ENCODE measurements around the gene RPP14.

The RPP14 gene

GRCh38 chr3:58352626-58353025 lies 46.6 kb downstream of the RPP14 start:
- H3K36me3 Mint-ChIP-seq, result peaks cover 6% of the 10 kb centered on the region
- no peaks in the 10 kb centered on the region for H3K9me3 Mint-ChIP-seq

DNA sequence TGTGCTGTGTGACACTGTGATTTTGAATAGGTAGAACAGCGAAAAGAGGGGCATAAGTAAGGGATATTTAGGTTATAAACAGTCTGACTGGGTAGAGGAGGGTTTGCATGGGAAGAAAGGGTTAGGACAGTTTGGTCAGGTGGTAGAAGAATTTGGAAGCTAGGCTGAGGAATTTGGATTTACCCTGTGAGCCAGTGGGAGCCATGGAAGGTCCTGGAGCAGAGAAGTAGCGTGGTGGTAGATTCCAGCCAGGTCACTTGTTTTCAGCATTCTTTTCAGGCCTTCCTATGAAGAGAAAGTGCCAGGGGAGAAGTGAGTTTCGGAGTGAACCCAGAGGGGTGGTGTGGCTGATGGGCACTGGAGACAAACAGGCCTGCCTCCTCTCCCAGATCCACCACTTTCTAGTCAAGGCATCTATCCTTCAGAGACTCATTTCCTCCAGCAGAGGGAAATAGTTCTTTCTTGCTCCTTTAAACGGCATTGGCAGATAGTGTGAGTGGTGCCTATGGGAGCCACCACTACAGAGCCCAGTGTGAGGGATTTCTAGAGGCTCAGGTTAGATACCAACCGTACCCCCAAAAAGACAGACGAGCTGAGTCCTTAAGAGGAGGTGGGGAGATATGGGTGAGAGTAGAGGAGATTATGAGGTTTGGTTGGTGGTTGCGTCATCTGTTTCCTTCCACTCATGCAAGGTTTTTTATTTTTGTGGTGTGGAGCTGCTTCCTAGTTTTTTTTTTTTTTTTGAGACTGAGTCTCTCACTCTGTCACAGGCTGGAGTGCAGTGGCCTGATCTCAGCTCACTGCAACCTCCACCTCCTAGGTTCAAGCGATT lies 47.9 kb downstream of the RPP14 start:
- ATAC-seq, result peak; percentile 47
- Mint-ChIP-seq H3K4me3 (peak overlapping the region; percentile 80), H3K27me3 (no peaks in the 10 kb centered on the region), H3K27ac (peak overlapping the region; percentile 87), H3K4me1 (peaks cover 95% of the 10 kb centered on the region), H3K36me3 (peaks cover 6% of the 10 kb centered on the region), H3K9me3 (no peaks in the 10 kb centered on the region)

More at GRCh38 chr3:58352626-58353025, 46.6 kb downstream of the RPP14 start:
- Mint-ChIP-seq H3K27me3 (no peaks in the 10 kb centered on the region), H3K4me3 (peak overlapping the region; percentile 80), H3K4me1 (peaks cover 97% of the 10 kb centered on the region), H3K27ac (peak overlapping the region; percentile 87)
- no peak for ATAC-seq

DNA sequence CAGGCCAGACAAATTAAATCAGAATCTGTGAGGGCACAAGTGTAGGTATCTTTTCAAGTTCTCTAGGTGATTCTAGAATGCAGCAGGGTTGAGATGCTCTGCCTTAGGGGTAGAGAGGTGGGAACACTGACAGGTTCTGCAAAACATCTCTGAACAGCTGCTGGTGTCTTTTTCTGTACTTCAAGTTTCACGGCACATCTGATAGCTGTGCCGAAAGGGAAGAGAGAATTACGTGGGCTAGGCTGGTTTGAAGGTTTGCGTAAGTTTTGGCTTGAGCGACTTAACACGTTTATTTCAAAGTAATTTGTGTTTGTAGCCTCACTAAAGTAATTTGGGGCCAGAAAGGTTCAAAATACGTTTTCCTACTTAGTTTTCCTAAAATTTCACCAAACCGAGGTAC lies 49.1 kb downstream of the RPP14 start:
- Mint-ChIP-seq H3K4me3 (peak overlapping the region; percentile 80), H3K27me3 (no peaks in the 10 kb centered on the region), H3K27ac (peak overlapping the region; percentile 87), H3K4me1 (peaks cover 89% of the 10 kb centered on the region), H3K9me3 (no peaks in the 10 kb centered on the region), H3K36me3 (peaks cover 6% of the 10 kb centered on the region)
- peak; percentile 83 for ATAC-seq

DNA sequence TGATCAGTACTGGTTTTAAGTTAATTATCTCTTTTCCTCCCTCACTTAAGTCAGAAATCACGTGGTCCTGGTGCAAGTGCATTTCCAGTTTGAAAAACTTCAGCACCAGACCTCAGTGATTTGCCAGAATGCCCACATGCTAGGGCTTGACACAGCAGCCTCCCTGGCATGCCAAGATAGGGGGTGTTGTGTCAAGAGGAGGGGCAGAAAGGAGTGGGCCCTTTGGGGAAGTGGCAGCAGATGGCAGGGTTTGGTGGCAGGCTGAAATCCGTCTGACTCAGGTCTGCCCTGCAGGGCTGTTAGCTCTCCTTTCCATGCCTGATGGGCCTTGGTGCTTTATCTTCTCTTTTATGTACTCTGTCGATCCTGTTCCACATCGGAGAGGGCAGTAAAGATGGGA lies 50.0 kb downstream of the RPP14 start:
- peaks cover 6% of the 10 kb centered on the region for H3K36me3 Mint-ChIP-seq
- H3K4me3 Mint-ChIP-seq, result peak overlapping the region; percentile 8
- peak; percentile 83 for ATAC-seq
- H3K9me3 Mint-ChIP-seq, result no peaks in the 10 kb centered on the region
- peaks cover 87% of the 10 kb centered on the region for H3K4me1 Mint-ChIP-seq
- H3K27ac Mint-ChIP-seq, result peak overlapping the region; percentile 87
- H3K27me3 Mint-ChIP-seq, result no peaks in the 10 kb centered on the region

DNA sequence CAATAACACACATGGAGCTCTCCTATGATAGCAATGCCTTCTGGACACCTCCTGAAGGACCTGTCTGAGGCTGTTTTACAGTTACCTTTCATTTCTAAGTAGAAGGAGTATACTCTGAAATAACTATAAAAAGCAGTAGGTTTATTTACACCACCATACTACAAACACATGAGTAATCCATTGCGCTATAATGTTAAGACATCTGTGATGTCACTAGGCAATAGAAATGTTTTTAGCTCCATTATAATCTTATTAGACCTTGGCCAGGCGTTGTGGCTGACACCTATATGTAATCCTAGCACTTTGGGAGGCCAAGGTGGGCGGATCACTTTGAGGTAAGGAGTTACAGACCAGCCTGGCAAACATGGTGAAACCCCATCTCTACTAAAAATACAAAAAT lies 51.4 kb downstream of the RPP14 start:
- H3K9me3 Mint-ChIP-seq, result no peaks in the 10 kb centered on the region
- no peak for ATAC-seq
- peaks cover 10% of the 10 kb centered on the region for H3K36me3 Mint-ChIP-seq
- H3K4me1 Mint-ChIP-seq, result peaks cover 87% of the 10 kb centered on the region
- H3K27me3 Mint-ChIP-seq, result no peaks in the 10 kb centered on the region
- peak overlapping the region; percentile 87 for H3K27ac Mint-ChIP-seq
- H3K4me3 Mint-ChIP-seq, result no peak overlapping the region

- Mint-ChIP-seq H3K9me3 (no peaks in the 10 kb centered on the region), H3K4me3 (no peak overlapping the region), H3K36me3 (peaks cover 6% of the 10 kb centered on the region), H3K27ac (peak overlapping the region; percentile 87), H3K27me3 (no peaks in the 10 kb centered on the region), H3K4me1 (peaks cover 81% of the 10 kb centered on the region)
- ATAC-seq, result peak; percentile 3
Observed at GRCh38 chr3:58358092-58358491, 52.0 kb downstream of the RPP14 start.

DNA sequence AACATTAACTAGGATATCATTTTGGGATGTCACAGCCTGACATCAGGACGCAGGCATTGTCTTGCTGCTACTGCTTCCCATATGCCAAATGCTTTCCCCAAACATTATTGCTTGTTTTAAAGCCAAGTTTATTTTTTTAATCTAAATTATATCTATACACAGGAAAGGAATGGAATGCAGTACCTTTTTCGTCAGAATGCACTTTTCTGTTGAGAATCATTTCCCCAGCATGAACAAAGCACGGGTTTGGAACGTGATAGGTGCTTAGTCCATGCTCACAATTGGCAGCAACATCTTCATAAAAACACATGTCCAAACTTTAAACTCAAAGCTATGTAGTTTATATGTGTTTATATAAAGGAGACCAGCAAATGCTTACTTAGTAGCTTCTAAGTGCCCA lies 52.8 kb downstream of the RPP14 start:
- Mint-ChIP-seq H3K36me3 (peaks cover 6% of the 10 kb centered on the region), H3K9me3 (no peaks in the 10 kb centered on the region), H3K4me3 (no peak overlapping the region), H3K27ac (no peak overlapping the region), H3K27me3 (no peaks in the 10 kb centered on the region), H3K4me1 (peaks cover 80% of the 10 kb centered on the region)
- ATAC-seq, result no peak

- Mint-ChIP-seq H3K36me3 (peaks cover 6% of the 10 kb centered on the region), H3K9me3 (no peaks in the 10 kb centered on the region), H3K4me1 (peaks cover 79% of the 10 kb centered on the region), H3K27ac (no peak overlapping the region), H3K4me3 (no peak overlapping the region), H3K27me3 (no peaks in the 10 kb centered on the region)
- no peak for ATAC-seq
Observed at GRCh38 chr3:58359621-58360020, 53.6 kb downstream of the RPP14 start.

DNA sequence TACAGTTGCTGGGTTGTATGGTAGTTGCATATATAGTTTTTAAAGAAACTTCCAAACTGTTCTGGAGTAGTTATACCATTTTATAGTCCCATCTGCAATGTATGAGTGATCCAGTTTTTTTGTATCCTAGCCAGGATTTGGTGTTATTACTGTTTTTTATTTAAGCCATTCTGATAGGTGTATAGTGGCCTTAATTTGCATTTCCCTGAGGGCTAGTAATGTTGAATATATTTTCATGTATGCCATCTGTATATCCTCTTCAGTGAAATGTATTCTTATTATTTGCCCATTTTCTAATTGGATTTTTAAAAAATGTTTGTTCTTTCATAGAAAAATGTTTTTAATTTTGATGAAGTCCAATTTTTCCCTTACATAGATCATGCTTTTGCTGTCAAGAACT lies 55.8 kb downstream of the RPP14 start:
- no peak overlapping the region for H3K4me3 Mint-ChIP-seq
- peaks cover 22% of the 10 kb centered on the region for H3K36me3 Mint-ChIP-seq
- ATAC-seq, result no peak
- no peaks in the 10 kb centered on the region for H3K9me3 Mint-ChIP-seq
- H3K4me1 Mint-ChIP-seq, result peaks cover 79% of the 10 kb centered on the region
- no peak overlapping the region for H3K27ac Mint-ChIP-seq
- no peaks in the 10 kb centered on the region for H3K27me3 Mint-ChIP-seq

DNA sequence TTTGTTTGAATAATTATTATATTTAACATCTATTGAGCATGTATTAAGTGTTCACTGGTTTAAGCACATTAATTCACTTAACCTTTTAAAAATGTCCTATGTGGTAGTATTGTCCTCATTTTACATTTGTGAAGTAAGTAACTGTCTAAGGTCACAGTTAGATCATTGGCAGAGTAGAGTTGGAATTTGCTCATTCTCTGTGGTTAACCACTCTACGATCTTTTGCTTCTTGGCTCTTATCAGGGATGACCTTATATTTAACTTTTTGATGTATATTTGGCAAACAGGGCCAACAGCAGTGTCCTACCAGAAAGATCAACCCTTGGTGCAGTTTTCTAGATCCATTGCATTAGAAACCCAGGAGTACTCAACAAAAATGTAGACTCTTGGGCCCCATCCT lies 60.7 kb downstream of the RPP14 start:
- Mint-ChIP-seq H3K27me3 (no peaks in the 10 kb centered on the region), H3K4me3 (no peak overlapping the region), H3K27ac (peak overlapping the region; percentile 54), H3K9me3 (no peaks in the 10 kb centered on the region), H3K4me1 (peaks cover 53% of the 10 kb centered on the region), H3K36me3 (peaks cover 17% of the 10 kb centered on the region)
- no peak for ATAC-seq

DNA sequence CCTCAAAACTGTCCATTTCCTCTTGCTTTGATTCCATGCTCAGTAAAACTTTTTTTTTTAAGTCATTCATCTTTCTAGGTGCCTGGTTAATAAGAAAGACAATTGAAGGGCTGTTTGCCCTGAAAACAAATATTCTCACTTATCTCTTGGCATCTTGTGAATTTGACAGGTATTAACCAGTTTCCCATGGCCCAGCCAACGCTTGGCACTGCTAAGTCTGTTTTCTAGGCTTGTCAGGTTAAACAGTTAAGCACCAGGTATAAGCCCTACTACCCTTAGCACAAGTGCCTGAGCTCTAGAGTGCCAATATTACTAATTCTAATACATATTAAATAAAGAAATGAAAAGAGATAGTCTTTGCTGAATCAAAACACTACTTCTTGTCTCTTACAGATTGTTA lies 63.0 kb downstream of the RPP14 start:
- Mint-ChIP-seq H3K4me3 (no peak overlapping the region), H3K9me3 (no peaks in the 10 kb centered on the region), H3K36me3 (peaks cover 18% of the 10 kb centered on the region), H3K27ac (no peak overlapping the region), H3K27me3 (no peaks in the 10 kb centered on the region), H3K4me1 (peaks cover 38% of the 10 kb centered on the region)
- no peak for ATAC-seq
